NK-92 treated with Interleukin-12 subunit alpha and Interleukin-12 subunit beta, amount 100 ng/mL, for 24 hours (cell line): ENCODE measurements around the gene RGS3.

Experiments used
- DNase-seq: peaks from one replicate; lab custom pipeline; 2025; lab: John Stamatoyannopoulos, UW

The RGS3 gene

DNA sequence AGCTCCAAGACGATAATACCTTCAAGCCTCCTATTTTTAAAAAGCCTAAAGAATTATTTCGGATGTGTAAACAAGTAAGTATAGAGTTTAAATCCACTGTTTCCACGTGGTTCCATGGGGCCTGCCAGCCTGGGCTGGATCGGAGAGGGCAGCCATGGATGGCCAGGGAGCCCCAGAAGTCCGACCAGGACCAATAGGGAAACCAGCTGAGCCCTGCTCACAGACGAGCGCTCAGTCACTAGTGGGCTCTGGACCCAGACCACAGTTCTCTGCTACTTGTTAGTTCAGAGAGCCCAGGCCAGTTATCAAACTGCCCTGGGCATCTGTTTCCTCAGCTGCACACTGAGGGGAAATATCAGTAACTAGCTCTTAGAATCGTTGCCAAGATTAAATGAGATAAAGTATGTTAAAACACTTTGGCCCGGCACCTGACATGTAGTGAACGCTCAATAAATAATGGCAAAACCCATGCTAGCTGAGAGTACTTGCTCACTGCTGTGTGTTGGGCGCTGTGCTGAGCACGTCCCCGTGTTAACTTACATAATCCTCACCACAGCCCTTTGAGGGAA, 124.8 kb downstream of the RGS3 start:
- no peak for DNase-seq

DNA sequence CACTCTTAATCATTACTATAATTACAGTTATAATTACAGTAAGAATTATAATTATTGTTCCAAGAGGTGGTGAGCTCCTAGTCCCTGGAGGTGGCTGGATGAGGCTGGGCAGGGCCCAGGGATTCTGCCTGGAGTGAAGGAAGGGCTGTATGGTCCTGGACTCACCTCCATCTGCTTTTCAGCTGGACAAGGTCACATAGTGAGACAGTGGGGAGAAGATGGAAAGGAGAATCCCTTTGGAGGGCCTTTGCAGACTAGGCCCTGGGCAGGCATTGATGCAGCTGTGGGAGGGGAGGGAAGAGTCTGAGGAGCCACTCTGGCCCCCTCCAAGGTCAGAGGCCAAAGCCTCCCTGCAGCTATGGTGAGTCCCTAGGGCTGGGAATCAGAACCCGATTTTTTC, 125.4 kb downstream of the RGS3 start:
- no peak for DNase-seq

DNA sequence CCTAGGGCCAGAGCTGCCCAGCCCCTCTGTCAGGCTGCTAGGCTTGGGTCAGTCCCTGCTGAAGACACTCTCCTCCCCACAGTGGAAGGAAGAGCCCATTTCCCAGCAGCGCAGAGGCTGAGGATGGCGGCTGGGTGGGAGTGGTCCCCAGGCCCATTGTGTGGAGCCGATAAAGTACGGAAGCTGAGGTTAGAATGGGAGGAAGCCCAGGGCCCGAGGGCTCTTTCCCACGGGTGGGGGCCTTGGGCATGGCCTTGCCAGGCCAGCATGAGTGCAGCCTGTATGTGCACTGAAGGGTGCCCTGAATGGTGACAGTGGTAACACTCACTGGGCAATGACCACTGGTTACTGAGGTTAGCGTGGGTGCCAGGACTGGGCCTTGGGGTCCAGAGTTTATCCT, 125.9 kb downstream of the RGS3 start:
- DNase-seq, result no peak

DNA sequence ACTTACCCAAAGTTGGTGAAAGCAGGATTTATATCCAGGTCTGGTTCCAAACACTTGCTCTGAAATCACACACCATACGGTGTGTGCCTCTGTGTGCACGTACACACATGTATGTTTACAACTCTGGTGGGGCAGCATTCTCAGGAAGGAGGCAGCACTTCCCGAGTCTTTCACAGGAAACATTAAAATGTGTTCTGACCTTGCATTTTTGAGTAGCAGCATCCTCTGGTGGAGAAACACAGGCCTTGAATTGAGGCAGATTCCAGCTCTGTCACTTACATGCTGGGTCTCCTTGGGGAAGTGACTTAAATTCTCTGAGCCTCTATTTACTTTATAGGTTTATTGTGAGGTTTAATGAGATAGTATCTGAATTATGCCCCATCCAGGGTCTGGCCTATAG, 126.4 kb downstream of the RGS3 start:
- no peak for DNase-seq

DNA sequence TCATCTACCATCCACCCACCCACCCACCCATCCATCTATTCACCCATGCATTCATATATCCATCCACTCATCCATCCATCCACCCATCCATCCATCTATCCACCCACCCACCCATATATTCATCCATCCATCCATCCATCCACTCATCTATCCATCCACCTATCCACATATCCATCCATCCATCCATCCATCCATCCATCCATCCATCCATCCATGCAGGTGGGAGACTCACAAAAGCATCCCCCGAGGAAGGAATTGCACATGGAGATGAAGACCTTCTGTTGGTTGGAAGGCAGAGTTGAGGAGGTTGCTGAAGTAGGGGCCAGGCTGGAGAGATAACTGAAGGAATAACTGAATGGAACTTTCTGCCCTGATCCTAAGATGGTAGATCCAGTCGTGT, 126.9 kb downstream of the RGS3 start:
- no peak for DNase-seq

DNA sequence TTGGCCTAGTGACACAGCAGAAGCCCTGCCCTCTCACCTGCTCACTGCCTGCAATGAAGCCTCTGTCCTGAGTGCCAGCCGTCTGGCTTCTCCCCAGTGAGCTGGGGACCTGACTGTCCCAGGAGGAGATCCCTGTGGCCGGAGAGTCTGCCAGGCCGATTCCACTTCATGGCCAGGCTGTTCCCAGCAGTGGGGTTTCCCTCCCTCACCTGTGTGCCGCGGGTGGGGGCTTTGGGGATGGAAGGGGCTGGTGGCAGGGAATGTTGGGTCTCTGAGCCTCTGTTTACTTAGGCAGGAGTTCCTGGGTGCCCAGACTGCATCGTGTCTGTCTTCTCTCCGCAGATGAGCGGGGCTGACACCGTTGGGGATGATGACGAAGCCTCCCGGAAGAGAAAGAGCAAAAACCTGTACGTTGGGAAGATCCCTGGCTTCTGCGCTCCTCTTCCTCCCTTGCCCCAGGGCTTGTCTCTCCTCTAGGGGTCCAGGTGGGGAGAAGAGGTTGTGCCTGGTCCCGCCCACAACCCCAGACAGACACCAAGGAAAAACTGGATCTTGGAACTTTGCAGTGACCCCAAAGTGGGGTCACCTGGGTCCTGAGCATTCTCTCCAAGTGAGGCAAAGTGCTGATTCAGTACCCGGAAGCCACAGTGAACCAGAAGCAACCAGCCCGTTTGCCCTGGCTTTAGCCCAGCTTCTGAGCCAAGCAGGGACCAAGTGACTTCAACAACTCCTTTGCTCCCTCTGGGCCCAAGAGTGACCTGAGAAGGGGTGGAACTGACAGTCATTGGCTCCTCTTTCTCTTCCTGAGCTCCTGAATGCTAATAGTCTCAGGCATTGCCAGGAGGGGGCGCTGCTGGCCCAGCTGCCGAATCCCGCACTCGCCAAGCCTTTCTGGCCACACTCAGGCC, 127.7 kb downstream of the RGS3 start:
- DNase-seq, result peak; percentile 17

DNA sequence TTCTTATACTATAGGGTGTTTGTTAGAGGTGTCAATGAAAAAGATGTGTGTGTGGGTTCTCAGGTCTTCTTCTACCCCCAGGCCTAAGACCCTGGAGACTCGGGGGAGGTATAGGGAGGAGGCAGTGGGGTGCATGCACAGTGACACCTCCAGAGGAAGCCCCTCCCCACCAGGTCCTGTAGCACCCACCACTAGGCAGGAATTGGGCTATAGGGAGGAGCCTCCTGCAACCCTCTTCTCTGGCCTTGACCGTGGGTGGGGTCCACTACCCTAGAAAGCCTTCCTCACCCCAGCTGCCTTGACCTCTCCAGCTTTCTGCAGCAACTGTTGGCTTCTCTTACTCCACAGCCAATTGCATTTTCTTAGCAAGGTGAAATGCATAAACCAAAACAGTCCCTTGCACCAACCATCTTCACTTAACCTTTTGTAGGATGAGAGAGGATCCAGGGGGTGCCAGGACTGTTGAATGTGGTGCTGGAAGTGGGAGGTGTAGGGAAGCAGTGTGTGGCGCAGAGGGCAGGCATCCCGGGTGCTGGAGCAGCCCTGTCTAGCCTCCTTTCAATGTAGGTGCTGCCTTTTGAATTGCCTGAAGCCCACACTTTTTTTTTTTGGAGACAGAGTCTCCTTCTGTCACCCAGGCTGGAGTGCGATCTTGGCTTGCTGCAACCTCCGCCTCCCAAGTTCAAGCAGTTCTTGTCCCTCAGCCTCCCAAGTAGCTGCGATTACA, 128.5 kb downstream of the RGS3 start:
- no peak for DNase-seq

DNA sequence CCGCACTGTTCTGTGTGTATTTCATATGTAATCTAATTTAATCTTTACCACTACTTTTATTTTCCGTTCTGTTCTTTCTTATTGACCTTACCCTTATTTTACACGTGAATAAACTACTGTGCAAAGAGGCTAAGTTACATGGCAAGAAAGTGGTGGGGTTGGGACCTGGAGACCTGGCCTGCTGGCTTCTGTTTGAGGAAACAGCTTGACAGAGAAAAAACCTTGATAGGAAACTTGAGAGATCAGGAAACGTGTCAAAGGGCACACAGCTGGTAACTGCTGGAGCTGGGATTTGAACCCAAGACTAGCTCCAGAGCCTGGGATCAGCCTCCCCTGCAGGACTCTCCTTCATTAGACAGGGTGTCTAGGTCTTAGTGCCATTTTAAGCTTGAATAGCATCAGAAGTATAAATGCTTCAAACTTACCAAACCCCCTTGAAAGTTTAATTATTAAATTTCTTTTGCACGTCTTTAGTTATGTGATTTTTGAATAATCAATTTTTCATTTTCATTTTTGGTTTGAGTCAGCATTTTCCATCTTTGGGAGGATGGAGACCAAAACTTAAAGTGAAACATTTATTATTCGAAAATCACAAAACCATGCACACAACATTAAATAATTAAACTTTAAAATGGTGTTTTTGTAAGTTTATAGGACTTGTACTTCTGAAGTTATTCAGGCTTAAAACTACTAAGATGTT, 129.5 kb downstream of the RGS3 start:
- no peak for DNase-seq

DNA sequence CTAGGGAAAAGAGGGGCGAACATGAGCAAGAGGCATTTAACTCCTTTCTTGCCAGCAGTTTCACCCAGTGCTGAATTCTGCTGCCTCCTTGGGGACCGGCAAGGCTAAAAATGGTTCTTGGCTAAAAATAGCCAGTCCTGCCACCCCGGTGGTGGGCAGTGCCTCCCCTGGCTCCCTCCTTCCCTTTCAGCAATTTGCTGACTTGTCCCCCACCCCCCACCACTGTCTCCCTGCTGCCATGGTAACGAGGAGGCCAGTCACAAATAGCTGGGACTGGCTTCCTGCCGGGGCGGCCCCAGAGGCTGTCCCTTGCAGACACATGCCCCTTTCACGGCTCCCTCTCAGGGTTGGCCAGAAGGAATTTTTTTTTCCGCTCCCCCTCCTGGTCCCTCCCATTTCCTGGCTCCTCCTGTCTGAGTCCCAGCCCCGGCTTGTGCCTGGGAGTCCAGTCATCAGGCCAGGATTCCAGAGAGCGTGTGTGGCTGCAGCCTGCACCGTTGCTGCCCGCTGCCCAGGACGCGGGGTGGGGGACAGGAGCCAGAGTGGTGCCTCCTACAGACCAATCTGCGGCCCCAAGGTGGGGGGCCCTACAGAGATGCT, 130.3 kb downstream of the RGS3 start:
- no peak for DNase-seq

DNA sequence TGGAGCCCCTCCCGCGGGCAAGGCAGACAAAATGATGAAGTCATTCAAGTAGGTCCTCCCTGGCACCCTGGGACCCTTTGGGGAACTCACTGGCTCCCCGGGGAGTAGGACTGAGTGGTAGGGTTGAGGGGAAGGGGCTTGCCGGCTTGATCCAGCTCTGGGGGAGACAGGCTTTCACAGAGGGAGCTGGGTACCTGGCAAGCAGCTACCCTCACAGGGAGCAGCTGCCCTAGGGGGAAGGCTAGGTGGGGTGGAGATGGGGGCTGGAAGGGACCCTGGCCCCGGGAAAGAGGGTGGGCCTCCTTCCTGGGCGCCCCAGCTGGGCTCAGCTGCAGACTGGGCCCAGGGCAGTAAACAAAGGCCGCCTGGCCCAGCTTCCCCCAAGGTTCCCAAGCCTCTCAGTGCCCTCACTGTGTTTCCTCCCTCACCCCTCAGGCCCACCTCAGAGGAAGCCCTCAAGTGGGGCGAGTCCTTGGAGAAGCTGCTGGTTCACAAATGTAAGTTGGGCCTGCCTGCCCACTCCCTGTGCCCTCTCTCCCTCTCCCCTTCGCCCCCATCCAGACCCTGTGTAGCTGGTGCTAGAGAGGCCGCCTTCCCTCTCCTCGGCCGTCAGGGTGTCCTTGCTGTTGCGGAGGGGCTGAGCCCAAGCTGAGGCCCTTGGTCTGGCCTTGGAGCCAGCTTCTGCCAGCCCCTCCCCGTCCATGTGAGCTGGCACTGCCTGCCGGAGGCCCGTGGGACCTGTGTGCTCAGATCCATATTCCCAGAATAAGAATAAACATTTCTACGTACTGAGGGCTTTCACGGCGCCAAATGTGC, 131.2 kb downstream of the RGS3 start:
- no peak for DNase-seq

DNA sequence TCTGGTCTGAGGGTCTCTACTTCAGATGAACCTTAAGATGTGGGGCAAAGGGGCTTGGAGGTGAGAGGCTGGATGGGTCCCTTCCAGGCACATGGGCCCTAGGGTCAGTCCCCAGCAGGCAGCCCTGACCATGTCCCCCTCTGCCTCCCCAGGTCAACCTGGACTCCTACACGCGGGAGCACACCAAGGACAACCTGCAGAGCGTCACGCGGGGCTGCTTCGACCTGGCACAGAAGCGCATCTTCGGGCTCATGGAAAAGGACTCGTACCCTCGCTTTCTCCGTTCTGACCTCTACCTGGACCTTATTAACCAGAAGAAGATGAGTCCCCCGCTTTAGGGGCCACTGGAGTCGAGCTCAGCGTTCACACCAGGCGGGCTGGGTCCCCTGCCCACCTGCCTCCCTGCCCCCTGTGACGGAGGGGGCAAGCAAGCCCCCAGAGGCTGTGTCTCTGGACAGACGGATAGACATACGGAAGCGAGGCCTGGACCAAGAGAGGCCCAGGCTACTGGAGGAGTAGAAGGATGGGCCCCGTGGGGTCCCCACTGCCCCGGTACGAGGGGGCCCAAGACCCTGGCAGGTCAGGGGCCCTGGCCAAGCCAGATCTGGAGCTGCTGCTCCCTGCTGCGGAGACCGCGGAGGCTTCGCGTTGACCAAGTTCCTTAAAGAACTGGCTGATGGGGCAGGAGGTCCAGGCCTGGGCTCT, 133.2 kb downstream of the RGS3 start:
- no peak for DNase-seq

DNA sequence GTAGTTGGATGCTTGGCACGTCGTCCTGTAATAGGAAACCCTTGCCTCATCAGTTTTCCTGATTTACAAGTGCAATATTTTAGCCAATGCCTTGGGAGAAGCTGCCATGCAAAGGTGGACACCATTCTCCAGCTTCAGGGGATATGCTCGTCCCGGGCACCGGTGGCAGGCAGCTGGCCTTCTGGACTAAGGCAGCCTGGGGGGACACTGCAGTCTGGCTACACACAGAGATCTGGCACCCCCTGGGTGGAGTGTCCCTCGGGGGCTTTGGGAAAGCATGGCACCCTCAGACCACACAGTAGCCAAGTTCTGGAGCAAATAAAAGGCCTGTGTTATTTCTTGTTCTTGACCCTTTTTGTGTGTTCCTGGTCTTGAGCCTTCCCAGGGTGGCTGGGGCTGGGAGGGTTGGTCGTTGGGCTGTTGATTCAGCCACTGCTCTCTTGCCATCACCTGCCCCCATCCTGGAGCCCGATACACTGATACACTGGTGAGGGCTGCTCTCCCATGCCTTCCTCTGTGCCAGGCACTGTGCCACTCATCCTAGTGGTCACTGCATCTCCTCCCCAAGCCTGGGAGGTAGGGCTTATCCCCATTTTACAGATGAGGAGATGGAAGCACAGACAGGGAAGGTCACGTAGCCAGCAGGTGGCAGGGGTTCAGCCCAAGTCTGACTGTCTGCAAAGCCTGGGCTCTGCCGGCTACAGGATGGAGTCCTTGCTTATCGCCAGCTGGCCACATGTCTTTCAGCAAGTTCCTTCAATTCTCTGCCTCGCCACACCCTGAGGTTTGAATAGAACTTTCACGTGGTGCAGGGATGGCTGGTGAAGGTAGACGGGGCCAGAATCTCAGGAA, 134.1 kb downstream of the RGS3 start:
- no peak for DNase-seq

DNA sequence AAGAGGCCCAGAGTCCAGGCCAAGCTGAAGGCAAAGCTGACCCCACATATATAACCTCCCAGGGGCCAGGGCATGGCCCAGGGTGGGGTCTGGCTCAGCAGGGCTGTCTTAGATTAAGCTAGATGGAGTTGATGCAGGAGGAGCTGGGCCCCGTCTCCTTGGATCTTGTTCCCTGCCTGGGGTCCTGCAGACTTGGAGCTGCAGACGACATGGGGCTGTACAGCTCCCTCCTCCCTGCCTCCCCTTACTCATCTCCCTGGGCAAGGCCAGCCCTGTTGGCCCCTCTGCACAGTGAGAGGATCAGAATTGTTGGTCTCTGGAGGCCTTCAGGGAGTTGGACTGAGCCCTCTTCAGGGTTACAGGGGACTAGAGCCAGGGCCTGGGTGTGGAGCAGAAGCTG, 134.9 kb downstream of the RGS3 start:
- no peak for DNase-seq

DNA sequence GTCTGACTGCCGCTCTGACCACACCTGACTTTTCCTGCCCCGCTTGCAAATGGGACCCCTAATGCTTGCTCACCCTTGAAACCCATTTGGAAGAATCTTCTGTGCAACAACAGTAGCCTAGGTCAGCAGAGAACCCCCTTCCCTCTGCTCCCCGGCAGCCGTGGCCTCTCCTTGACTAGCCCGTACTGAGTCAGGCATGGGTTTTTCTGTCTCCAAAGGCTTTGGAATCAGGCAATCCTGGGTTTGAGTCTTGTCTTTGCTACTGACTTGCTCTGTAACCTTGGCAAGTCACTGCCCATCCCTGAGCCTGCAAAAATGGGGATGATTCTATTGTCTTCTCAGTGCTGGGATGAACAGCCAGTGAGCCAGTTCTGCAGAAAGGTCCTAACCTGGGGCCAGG, 135.4 kb downstream of the RGS3 start:
- no peak for DNase-seq

DNA sequence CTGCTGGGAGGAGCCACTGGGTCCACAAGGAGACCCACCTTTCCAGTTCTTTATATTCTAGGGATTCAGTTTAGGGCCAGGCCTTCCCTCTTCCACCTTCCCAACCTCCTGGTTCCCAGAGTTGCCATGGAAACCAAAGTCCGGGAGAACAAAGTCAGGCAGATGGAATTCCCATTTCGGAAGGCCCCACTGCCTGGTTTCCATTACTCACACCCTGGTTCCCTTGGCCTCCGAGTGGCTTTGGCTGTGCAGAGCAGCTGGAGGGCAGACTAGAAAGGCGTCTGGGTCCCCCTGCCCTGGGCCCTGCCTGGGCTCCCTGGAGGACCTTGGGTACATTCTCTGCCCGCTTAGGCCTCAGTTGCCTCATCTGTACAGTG, 136.1 kb downstream of the RGS3 start:
- DNase-seq, result no peak

DNA sequence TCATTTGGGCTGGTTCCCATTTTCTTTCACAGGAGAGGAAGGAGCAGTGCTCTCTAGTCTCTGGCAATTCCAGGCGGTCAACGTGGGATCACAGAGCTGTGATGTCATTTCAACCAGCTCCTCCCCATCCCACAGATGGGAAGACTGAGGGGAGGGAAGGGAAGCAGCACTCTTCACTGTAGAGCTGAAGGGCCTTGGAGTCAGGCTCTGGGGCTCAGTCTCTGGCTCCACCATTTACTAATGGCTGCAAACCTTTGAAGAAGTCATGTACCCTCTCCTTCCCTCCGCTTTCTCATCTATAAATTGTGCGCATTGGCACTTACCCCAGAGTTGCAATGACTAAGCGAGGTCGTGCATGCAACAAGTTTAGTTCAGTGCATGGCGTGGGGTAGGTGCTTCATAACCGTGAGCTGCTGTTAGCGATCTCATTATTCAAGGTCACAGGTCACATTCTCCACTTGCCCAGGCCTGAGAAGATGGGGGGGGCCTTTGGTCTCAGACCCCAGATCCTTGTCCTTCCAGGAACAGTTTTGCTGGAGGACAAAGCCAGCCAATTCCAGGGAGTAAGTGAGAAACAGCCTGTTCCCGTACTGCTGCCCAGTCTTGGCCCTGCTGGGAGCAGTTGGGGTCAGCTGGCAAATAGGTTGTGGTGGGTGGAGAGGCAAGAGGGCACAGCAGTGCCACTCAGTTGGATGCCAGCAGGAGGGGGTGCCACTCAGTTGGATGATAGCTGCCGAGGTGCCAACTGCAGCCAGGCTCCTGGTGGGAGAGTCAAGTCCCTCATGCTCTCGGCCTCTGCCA, 136.7 kb downstream of the RGS3 start:
- no peak for DNase-seq

DNA sequence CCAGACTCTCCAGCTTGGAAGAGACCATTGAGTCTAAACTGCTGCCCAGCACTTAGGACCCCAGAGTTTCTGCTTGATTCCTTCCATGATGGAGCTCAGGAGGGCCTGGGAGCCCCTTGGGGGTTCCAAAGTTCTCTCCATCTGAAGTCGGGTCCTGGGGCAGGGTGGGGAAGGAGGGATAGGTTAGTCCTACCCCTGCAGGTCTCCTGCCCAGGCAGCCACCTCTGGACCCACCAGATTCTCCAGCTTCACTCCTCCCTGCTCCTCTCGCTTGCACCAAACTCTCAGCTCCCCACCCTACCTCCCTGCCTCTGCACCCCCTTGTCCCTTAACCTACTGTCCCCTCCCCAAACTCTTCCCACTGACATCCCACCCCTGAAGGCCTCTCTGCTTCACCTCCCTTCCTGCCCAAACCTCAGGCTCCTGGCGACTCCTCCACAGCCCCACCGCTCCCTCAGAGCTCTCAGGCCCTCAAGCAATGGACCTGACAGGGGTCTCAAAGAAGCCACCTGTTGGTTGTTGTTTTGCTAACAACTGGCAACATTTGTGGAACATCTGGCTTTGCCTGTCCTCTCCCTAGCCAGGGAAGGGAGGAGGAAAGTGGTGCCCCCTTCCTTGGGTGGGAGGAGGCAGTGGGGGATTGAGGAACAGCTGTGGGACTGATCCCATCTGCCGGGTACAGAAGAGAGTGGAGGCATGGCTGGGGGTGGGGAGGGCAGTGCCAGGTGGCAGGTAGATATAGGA, 137.5 kb downstream of the RGS3 start:
- DNase-seq, result no peak

DNA sequence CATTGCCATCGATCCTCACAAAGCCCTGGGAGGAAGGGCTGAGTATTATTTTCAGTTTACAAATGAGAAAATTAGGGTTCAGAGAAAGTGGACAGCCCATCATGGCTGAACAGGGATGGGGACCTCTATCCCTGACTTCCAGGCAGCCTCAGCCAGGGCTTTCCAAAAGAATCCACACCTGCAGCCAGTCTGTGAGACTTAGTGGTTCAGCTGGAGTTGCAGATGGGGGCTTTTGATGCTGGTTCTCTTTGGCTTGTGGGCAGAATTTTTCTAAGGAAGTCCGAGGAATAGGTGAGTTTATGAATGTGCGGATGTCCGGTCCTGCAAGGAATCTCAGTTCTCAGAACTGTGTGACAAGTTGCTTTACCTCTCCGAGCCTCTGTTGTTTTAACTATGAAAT, 138.1 kb downstream of the RGS3 start:
- DNase-seq, result no peak
